CD4-positive, alpha-beta T cell treated with Interleukin-21 for 1 hour (primary cell): Measurements from ENCODE around the gene ANKS6.

Source experiments
- DNase-seq: peaks from one replicate; pipeline ENCODE4 v3.0.0-alpha.2; 2020

The ANKS6 gene

DNA sequence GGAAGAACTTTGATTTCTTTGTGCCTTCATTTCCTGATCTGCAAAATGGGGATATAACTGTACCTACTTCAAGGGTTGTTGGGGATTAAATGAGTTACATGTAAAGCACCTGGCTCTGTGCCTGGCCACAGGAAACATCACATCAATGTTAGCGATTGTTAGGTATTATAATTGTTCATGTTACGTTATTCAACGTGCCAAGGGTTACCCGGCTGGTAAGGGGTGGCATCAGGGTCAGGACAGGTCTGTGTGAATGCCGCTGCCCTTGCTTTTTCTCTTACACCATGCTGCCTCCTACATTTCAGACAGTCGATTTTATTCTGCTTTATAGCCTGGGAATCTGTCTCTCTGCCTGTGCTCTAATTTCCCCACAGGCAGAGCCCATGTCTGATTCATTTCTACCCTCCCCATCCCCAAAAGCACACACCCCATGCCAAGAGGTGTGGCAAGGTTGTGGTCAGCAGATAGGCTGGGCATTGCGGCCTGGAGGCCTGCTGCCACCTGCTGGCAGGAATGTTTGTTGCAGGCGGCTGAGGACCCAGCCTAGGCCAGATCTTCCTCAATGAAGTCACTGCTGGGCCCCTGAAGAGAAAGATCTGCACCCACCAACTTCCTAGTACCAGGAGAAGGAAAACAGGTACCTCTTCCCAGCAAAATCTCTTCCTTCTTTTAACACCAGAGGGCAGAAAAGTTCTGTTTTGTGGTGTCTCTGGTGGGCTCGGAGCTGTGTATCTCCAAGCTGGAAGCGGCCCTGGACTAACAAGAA is 5.3 kb downstream of the ANKS6 start:
- peak; percentile 62 for DNase-seq

DNA sequence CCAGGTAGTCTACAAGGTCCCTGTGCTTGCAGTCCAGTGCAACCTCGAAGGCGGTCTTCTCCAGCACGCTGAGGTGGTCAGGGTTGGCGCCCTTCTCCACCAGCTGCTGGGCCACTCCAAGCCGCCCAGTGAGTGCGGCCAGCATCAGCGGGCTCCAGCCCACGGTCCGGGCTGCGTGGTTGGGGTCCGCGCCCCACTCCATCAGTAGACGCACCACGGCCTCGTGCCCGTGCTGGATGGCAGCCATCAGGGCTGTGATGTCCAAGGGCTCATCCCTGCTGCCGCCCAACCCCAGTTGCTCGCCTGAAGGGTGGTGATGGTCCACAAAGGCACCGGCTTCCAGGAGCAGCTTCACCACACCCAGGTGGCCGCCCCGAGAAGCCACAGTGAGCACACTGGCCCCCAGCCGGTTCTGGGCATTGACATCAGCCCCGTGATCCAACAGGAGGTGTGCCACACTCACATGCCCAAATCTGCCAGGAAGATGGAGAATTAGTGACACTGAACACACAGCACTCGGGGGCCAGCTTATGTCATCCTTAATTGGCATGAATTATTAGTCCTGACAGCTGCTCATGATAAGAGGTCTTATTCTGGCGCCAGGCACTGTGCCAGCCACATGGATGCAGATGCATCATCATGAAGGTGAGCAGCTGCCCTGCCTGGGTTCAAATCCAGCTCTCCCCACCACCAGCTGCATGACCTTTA is 6.1 kb downstream of the ANKS6 start:
- DNase-seq = no peak

DNA sequence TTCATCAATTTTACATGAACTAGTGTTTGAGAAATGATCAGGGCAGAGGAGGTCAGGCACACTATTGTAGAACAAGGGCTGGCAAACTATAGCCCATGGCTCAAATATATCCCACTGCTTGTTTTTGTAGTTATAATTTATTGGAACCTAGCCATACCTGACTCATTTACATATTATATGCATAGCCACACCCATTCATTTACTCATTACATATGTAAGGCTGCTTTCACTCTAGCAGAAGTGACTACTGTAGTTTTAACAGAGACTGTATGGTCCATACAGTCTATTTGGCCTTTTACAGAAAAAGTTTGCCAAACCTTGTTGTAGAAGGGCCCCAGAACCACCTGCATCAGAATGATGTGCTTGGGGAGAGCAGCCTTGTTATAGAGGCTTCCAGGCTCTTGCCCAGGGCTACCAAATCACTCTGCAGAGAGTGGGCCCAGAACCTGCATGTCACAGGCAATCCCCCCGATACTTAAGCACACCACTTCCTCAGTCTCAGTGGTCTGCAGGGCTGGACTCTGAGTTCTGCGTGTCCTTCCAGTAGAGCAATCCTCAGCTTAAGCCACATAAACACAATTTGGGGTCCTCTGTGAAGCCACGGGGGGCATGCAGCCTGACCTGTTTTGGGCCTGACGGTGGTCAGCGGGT is 6.7 kb downstream of the ANKS6 start:
- DNase-seq = no peak

DNA sequence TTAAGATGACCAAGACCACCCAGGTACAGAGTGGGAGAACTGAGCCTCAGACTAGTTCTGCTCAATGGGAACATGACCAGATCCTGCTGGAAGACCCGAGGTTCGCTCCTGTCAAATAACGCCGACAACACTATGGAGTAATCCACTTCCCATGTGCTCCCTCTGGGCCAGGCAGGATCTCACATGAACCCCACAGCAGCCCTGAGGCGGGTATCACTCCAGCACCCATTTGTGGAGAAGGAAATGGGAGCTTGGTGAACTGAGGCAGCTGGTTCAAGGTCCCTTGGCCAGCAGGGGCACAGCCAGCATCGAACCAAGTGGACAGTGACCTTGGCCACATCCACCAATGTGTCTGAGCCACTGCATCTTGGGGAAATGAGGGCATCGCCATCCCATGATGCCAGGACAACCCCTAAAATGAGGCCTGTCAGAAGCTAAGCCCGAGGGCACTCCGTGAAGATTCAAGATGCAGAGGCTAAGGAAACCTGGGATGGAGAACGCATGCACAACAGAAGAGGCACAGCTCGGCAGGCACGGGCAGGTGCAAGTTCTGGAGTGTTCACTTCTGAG is 8.5 kb downstream of the ANKS6 start:
- DNase-seq = no peak

DNA sequence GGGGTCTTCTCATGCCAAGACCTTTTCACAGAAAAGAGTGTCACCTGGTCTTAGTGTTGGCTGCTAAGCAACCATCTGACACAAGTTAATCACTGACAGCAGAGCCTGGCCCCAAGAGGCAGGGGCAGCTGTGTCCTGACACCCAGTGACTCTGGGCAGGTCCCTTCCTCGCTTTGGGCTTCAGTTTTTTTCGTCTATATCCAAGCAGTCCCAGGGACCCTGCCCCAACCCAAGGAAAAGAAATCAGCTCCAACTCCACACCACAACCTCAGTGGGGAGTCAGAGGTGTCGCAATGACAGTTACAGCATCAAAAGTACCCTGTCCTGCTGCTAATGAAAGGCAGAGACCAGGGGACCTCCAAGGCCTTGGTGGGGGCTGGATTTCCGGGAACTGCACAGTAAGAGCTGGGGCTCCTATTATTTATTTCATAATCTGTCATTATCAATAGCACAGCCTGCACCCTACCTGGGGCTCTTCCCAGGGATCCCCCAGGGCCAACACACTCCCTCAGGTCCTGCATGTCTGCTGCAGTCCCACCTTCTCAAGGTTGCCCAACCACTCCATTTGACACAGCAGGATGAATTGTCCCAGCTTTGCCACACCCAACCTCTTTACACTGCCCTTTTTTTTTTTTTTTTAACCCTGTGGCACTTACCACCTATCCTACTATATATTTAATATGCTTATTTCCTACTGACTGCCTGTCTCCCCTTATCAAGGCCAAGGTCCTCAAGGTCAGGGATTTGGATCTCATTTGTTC is 9.4 kb downstream of the ANKS6 start:
- no peak for DNase-seq

DNA sequence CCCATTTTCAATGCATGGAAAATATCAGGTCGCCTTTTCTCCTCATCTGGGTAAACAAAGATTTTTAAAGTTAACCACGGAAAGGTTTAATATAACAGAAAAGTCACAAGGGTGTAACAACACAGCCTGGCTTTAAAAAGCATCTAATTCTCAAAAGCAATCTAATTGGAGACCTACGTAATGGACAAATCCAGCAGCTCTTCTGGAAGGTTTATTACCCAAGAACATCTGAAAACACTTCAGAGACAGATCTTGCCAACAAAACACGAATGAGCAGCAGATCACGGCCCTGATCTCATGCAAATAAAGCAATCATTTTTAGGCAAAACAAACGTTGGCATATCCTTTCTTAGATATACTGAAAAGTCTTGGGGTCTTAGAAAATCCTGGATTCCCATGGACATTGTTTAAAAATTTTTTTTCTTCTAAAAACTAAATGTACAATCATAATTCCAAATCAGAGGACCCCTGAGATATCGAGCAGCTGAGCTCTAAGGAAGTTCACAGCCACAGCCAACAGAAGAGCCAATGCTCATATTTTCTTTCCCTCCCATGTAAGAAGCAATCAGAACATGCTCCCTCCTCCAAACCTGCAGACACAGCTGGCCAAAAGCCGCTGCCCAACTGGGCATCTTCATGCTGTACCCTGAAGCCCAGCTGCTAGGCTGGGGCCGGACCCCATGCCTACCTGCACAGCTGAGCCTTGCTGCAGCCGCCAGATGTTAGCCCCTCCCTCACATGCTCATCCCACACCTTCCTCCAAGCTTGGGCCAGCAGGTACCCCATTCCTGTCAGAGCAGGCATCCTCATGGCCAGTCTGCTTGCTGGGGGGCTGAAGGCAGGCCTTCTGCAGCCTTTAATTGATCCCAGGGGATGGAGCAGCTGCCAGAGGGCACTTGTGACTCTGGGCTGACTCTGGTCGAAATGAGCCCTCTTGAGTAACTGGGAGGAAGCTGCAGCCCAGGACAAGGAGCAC is 11.2 kb downstream of the ANKS6 start:
- no peak for DNase-seq

DNA sequence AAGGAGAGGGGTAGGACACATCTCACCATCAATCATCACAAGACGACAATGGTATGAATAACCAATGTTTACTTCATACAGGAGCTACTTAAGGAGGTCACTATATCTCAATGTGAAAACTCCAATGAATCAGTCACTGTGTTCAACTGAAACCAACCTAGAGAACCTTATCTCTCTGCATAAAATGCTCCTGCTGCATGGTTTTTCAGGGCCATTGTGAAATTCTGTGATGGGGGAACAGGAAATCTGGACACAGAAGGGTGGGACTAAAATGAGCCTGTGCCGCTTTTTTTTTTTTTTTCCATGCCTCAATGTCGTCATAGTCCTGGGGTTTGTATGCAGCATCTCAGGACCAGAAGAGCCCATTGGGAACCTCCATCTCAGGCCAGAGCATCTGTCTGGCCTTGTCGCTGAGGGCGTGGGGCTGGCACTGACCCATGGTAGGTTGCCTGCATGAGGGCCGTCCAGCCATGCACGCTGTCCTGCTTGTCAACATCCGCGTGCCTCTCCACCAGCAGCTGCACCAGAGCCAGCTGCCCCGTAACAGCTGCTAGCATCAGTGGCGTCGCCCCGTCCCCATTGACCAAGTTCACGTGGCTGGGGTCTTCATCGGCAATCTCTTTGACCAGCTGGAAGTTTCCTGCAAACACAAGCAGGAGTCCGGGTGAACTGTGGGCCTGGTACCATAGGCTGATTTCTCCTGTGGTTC is 12.7 kb downstream of the ANKS6 start:
- no peak for DNase-seq

DNA sequence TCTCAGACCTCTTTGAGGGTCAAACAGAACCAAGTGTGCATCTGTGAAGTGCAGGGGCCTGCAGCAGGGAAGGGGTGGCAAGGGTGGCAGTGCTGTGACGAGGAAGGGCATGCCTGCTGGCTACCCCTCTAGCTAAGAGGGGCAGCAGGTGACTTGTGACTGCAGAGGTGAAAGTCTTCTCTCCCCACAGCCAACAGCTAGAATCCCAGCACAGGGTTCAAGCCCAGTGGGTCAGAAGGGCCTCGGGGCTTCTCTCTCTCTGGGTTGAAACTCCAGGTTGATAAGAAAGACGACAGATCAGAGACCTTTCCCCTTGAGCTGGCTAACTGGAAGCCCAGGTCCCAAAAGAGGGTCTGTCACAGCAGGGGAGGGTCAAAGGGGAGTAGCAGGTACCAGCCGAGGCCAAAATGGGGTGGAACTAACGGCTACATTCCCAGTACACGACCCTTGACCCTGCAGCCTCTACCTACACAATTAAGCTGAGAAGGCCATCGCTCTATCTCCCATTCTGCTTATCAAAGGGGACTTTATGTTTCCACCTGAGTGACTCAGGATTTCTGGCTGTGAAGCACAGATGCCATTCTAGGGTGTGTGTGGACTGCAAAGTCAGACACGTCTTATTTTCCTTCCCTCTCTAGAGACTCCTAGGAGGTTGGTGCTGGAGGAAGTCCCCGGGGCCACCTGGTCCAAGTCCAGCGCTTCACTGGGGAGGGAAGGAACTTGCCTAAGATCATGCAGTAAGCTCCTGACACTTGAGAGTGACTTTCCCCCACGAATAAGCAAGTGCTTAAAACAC is 14.6 kb downstream of the ANKS6 start:
- no peak for DNase-seq

DNA sequence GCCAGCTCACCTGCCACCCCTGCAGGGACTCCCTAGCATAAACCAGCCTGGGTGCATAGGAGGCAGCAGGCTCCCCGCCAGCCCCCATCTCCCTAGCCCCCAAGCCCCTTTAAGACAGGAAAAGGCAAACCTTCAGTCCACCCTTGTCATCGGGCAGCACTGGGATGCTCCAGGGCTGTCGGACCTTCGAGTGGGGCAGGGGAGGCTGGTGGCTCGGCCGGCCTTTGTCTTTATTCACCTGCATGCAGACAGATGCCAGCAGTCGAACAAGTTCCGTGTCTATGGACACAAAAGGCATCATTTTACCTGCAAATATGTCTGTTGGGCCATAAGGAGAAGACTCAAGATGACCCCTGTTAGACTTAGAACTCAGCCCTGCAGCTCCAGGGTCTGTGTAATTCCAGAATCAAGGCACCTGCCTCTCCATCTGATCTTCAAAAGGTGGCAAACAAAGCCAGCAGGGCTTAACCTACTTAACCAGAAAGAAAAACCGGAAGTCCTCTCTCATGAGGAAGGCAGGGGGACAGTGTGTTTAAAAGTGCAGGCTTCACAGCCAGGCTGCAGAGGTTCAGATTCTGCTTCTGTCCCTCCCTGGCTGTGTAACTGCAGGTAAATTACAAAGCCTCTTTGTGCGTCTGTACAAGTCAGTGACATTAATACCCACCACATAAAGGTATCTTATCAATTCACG is 16.2 kb downstream of the ANKS6 start:
- no peak for DNase-seq

DNA sequence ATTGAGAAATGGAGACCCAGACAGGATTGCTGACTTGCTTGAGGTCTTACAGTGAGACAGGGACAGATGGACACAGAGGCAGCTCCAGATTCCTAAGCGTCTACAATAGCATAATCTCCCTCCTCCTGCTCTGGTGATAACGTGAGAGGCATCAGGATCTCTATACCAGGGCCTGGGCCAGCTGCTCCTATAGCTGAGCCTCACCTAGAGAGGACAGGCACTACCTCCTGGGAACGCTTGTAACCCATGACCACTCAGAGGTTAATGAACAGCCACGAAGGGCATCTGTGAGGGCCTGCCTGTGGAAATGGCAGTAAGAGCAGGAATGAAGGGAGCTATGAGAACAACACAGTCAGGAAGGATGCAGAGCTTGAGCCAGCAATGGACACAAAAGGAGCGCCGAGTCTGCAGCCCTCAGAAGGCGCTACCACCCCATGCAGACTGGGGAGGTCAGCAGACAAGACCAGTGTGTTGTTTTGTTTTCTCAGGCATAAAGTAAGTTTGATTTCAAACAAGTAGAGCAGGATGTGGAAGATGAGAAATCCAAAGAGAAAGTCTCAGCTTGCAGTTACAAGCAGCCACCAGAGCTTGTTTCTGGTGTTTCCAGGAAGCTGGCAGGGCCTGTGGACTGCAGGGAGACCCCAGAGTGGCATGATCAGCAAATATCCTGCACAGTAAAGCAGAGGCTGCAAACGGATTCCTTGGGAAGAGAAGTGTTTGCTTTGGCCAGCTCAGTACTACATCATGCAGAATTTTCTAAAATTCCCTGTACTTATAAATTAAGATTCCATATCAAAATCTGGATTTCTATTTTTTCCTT is 17.4 kb downstream of the ANKS6 start:
- DNase-seq = no peak

DNA sequence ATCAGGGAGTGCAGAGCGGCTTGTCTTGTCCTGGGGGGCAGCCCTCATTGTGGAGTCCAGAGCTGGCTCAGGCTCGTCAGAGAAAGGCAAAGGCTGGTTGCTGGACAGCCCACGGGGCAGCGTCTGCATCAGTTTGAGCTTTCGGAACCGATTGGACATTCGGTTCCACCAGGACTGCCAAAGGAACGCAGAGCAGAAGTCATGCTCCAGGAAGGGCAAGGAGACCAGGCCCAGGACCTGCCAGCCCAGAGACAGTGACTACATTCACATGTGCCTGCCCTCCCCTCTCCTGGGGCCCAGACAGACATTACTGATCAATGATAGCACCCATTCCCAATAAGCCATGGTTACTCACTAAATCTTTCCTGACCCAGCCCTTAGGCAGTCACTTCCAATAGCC is 18.1 kb downstream of the ANKS6 start:
- DNase-seq = no peak

DNA sequence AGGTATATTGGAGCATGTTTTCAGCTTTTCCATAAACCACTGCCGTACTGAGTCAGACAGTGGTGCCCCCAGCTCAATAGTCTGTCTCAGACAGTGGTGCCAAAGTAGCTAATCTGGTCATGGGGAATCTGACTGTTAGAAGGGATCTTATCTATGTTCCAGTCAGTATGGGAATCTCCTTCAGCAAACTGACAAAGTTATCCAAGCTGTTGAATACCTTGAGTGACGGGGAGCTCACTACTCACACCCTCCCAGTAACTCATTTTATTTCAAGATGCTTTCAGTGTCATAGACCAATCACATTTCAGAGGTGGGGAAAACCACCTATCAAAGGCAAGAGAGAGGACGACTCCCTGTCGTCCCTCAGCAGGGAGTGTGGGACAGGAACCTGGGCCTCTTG is 18.7 kb downstream of the ANKS6 start:
- no peak for DNase-seq

DNA sequence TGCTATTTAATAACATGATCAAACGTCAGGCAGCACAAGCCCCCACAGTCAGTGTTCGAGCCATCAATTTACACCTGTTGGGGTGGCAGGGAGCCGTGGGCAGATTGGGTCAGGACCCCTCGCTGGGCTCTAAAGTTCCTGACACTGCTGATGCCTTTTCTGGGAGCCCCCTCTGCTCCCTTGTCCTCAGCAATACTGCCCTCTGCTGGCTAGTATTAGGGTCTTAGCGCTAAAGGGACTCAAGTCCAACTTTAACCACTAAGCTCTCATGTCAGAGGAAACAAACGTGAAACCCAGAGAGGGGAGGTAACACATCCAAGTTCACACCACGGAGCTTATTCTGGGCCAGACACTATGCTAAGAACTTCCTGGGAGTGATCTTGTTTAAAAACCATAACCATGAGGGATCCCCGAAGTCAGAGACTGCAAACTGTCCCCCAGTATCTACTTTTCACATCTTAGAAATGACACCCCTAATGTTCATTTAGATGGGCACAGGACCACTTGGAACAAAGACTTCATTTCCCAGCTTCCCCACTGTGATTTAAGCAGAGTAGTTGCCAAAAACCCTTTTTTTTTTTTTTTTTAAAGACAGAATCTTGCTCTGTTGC is 20.4 kb downstream of the ANKS6 start:
- DNase-seq = peak; percentile 45

DNA sequence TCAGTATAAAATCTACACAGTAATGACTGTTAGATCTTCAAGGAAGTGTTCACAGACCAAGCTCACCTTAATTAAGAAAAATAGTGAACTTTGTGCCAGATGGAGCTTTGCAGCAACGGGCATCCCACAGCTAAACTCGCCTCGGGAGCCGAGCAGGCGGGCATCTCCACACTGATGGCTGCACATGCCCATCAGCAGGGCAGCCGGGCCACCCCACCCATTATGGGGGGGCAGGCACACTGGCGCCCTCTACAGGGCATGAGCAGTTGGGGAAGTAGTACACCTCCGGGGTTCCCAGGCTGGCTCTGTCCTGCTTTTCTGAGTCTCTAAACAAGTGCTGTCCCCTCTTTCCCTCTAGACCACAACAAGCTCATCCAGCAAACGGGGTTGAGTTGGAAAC is 21.6 kb downstream of the ANKS6 start:
- DNase-seq = no peak

DNA sequence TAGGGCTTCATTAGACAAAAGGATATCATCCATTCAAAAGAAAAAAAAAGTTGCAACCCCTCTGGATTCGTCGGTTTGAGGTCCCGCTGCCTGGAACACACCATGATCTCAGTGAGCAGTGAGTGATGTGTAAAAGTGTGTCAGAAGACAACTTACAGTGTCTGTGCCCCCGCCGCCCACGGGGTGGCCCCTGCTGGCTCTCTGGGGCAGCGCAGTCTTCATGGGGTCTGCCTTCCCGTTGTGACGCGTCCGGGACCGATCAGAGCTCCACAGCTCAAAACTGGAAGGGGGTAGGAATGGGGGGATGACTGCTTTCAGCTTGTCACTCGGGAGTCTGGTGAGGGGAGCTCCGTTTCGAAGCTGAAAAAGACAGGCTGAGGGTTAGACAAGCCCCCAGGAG is 22.6 kb downstream of the ANKS6 start:
- no peak for DNase-seq

DNA sequence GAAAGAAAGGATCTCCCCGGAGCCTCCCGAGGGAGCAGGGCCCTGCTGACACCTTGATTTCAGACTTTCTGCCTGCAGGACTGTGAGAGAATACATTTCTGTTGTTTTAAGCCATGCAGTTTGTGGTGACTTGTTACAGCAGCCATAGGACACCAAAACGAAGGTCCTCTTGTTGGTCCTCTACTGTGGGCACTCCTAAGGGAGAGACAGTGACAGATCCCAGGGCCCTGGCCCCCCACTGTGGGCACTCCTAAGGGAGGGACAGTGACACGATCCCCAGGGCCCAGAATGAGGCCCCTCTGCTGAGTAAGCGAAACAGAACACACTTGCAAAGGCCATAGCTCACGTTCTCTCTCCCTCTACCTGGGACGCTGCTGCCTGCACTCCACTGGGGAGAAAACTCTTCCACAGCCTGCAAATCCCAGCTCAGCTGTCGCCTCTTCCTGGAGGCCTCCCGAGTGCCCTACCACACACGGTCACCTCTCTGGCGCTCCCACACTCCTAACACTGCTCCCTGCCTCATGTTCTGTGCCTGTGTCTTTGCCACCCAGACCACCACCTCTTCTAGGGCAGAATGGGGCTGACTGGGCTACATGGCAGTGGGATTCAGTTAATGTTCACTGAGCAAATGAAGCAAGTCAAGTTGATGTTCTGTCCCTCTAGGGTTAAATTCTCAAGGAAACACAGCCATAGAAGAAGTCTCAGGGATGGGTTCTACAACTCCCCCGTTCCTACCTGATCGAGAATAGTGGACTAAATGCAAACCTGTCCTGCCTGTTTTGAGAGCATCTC is 23.8 kb downstream of the ANKS6 start:
- no peak for DNase-seq

DNA sequence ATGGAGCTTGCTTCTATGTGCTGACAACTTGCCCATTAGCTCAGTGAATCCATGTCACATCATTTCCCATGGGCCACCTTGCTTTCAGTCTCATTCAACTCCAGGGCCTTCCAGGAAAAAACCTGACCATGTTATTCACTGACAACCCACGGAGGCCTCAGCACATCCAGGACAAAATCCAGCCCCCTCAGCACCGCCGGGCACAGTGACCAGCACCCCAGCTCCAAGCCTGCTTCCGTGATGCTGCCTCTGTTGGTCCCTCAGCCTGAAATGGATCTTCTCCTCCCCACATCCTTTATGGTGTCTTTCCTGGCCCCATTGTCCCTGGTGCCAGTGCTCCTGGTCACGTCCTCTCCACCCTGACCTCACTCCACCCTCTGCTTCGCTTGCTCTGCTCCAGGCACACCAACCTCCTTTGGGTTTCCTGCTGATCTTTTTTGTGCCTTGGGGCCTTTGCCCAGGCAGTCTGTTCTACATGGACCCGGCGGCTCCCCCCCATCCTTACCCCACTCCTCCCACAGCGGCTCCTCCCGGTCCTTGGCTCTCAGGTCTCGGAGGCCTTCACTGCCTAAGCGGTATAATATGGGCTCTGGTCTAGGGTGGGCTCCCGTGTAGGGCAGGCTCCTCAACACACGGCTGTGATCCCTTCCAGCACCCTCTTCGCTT is 25.0 kb downstream of the ANKS6 start:
- DNase-seq = no peak
